HCT116 (cell line): Measurements from ENCODE around the gene TMEM258. TPM values are rescaled to one million over a fixed set of nuclear protein-coding genes. Genes with fewer than 3 reads are reported as not detected.

Source experiments
- ATAC-seq: fragments of 200-7000 bp; cut with Tn5 transposase; 2 replicates; pipeline ENCODE4 v1.9.1; 2020; ENCODE audit warnings: mild to moderate bottlenecking, moderate library complexity
- BruUV-seq: library from RNA; stranded (reverse); fragments of 400-500 nt; replicated peaks from 2 replicates; lab custom pipeline; 2021; lab: Mats Ljungman, UMichigan
- CTCF ChIA-PET: fragments of 300-600 bp; sonication (Branson Sonifier 250); formaldehyde crosslinking; loops from one replicate; lab custom pipeline; 2021; ENCODE audit warnings: antibody characterized with exemption; lab: Charles Lee
- POLR2A ChIA-PET: fragments of 300-600, 350-600 bp; sonication (Branson Sonifier 250); formaldehyde crosslinking; loops from one replicate; lab custom pipeline; 2021; ENCODE audit warnings: antibody characterized with exemption; lab: Charles Lee
- RAD21 ChIA-PET, 2 experiments: fragments of 300-600 bp; sonication (Branson Sonifier 250); formaldehyde crosslinking; loops; one replicate each; lab custom pipeline; 2023; ENCODE audit warnings: low total read pairs in 2 of 2; ENCODE audit not compliant: uncharacterized antibody in 2 of 2, unreplicated experiment in 2 of 2, low non-redundant PET in 1 of 2; lab: Charles Lee
- DNase-seq: peaks from one replicate; pipeline ENCODE4 v3.0.0-alpha.2; 2010; ENCODE audit warnings: low read depth, low spot score
- H2AFZ ChIP-seq: fragments of 200-600 bp; shearing (Covaris generic), sonication (generic); 2 replicates; pipeline ENCODE4 v1.6.1; 2017; ENCODE audit warnings: low read depth, mixed run types, mixed read lengths, antibody characterized with exemption, low read length; ENCODE audit not compliant: poor library complexity, severe bottlenecking
- H3K27ac ChIP-seq: 2 replicates; pipeline ENCODE4 v1.5.1; 2012; ENCODE audit warnings: low read depth, low read length
- H3K27me3 ChIP-seq: fragments of 200-600 bp; sonication (generic); 2 replicates; pipeline ENCODE4 v1.6.1; 2016; ENCODE audit warnings: mixed run types, low read length, mixed read lengths; ENCODE audit not compliant: insufficient read depth
- H3K36me3 ChIP-seq, 2 experiments: fragments of 200-500 bp in 1 of 2; fragments of 200-600 bp in 1 of 2; sonication (Bioruptor generic) in 1 of 2; sonication (generic) in 1 of 2; 2 replicates each; pipeline versions ENCODE4 v1.5.1 to v1.6.1; 2014 to 2016; ENCODE audit warnings: low read length in 2 of 2, inconsistent platforms in 1 of 2, mixed read lengths in 1 of 2, mixed run types in 1 of 2; ENCODE audit not compliant: insufficient read depth in 2 of 2, control insufficient read depth in 1 of 2
- H3K4me1 ChIP-seq, 2 experiments: fragments of 200-600 bp in 1 of 2; sonication (generic) in 1 of 2; 2 replicates each; pipeline versions ENCODE4 v1.5.1 to v1.6.1; 2012 to 2017; ENCODE audit warnings: low read length in 2 of 2, inconsistent platforms in 1 of 2, mild to moderate bottlenecking in 1 of 2, mixed read lengths in 1 of 2, mixed run types in 1 of 2, moderate library complexity in 1 of 2; ENCODE audit not compliant: insufficient read depth in 2 of 2, control insufficient read depth in 1 of 2
- H3K4me2 ChIP-seq: fragments of 200-600 bp; sonication (generic); 2 replicates; pipeline ENCODE4 v1.6.1; 2017; ENCODE audit warnings: mixed run types, low read length, mixed read lengths
- H3K4me3 ChIP-seq, 2 experiments: fragments of 200-600 bp in 1 of 2; sonication (generic) in 1 of 2; replicated peaks in 1 of 2; 2 replicates each; pipeline ENCODE4 v1.5.1; 2011 to 2016; ENCODE audit warnings: low read length in 2 of 2, control low read depth in 1 of 2, low read depth in 1 of 2, mild to moderate bottlenecking in 1 of 2, mixed read lengths in 1 of 2, mixed run types in 1 of 2
- H3K79me2 ChIP-seq: fragments of 200-600 bp; sonication (generic); 2 replicates; pipeline ENCODE4 v1.6.1; 2017; ENCODE audit warnings: mild to moderate bottlenecking, mixed run types, low read length, moderate library complexity, mixed read lengths; ENCODE audit not compliant: insufficient read depth
- H3K9ac ChIP-seq: fragments of 200-600 bp; sonication (generic); 2 replicates; pipeline ENCODE4 v1.6.1; 2016; ENCODE audit warnings: low read length, mixed read lengths
- H3K9me2 ChIP-seq: fragments of 200-600 bp; sonication (generic), shearing (Covaris generic); 2 replicates; pipeline ENCODE4 v1.6.1; 2017; ENCODE audit warnings: mixed run types, mild to moderate bottlenecking, moderate library complexity; ENCODE audit not compliant: insufficient read depth
- H3K9me3 ChIP-seq, 2 experiments: fragments of 200-500 bp in 1 of 2; fragments of 200-600 bp in 1 of 2; sonication (Bioruptor generic) in 1 of 2; sonication (generic) in 1 of 2; 2 replicates each; pipeline ENCODE4 v1.6.1; 2014 to 2017; ENCODE audit warnings: low read length in 2 of 2, mixed read lengths in 2 of 2, inconsistent platforms in 1 of 2, low read depth in 1 of 2, mild to moderate bottlenecking in 1 of 2, mixed run types in 1 of 2, moderate library complexity in 1 of 2; ENCODE audit not compliant: control insufficient read depth in 1 of 2, insufficient read depth in 1 of 2
- H4K20me1 ChIP-seq: fragments of 200-600 bp; sonication (generic), shearing (Covaris generic); 2 replicates; pipeline ENCODE4 v1.6.1; 2017; ENCODE audit warnings: mixed run types, mild to moderate bottlenecking, moderate library complexity; ENCODE audit not compliant: insufficient read depth
- CEBPB ChIP-seq: IDR thresholded peaks from 2 replicates; pipeline ENCODE4 v1.6.1; 2012; ENCODE audit warnings: low read depth
- EGR1 ChIP-seq: IDR thresholded peaks from 2 replicates; pipeline ENCODE4 v1.6.1; 2012; ENCODE audit warnings: low read depth
- ELF1 ChIP-seq: IDR thresholded peaks from 2 replicates; pipeline ENCODE4 v1.6.1; 2012; ENCODE audit warnings: low read depth, borderline replicate concordance
- EZH2 ChIP-seq: fragments of 200-600 bp; sonication (generic); IDR thresholded peaks from 2 replicates; pipeline ENCODE4 v1.6.1; 2017; ENCODE audit warnings: antibody characterized with exemption, mixed run types
- EZH2phosphoT487 ChIP-seq: fragments of 200-600 bp; IDR thresholded peaks from 2 replicates; pipeline ENCODE4 v1.6.1; 2018; ENCODE audit warnings: antibody characterized with exemption, borderline replicate concordance
- FOSL1 ChIP-seq: IDR thresholded peaks from 2 replicates; pipeline ENCODE4 v1.6.1; 2012; ENCODE audit warnings: low read depth
- JUND ChIP-seq: IDR thresholded peaks from 2 replicates; pipeline ENCODE4 v1.6.1; 2012
- MAX ChIP-seq: IDR thresholded peaks from 2 replicates; pipeline ENCODE4 v1.6.1; 2012
- POLR2A ChIP-seq: IDR thresholded peaks from 2 replicates; pipeline ENCODE4 v1.7.0; 2011; ENCODE audit warnings: borderline replicate concordance; ENCODE audit not compliant: insufficient read depth, insufficient read length; ENCODE audit errors: extremely low read depth
- POLR2AphosphoS5 ChIP-seq: IDR thresholded peaks from 2 replicates; pipeline ENCODE4 v1.6.1; 2011; ENCODE audit warnings: mild to moderate bottlenecking, low read depth, low read length, moderate library complexity
- RAD21 ChIP-seq: IDR thresholded peaks from 2 replicates; pipeline ENCODE4 v1.6.1; 2012; ENCODE audit warnings: low read depth, mild to moderate bottlenecking
- REST ChIP-seq: IDR thresholded peaks from 2 replicates; pipeline ENCODE4 v1.6.1; 2012; ENCODE audit warnings: low read depth
- SP1 ChIP-seq: IDR thresholded peaks from 2 replicates; pipeline ENCODE4 v1.6.1; 2012; ENCODE audit warnings: low read depth
- SRF ChIP-seq: IDR thresholded peaks from 2 replicates; pipeline ENCODE4 v1.6.1; 2012; ENCODE audit warnings: low read depth
- TCF7L2 ChIP-seq: IDR thresholded peaks from 2 replicates; pipeline ENCODE4 v1.7.0; 2011; ENCODE audit warnings: borderline replicate concordance, inconsistent platforms; ENCODE audit not compliant: insufficient read depth, insufficient read length; ENCODE audit errors: extremely low read depth
- YY1 ChIP-seq: IDR thresholded peaks from 2 replicates; pipeline ENCODE4 v1.6.1; 2011; ENCODE audit warnings: low read length, low read depth, moderate library complexity, mild to moderate bottlenecking; ENCODE audit not compliant: insufficient replicate concordance; ENCODE audit errors: extremely low read depth
- ZBTB33 ChIP-seq: IDR thresholded peaks from 2 replicates; pipeline ENCODE4 v1.6.1; 2011; ENCODE audit warnings: mild to moderate bottlenecking, low read length, moderate library complexity; ENCODE audit not compliant: insufficient replicate concordance; ENCODE audit errors: extremely low read depth
- ZNF274 ChIP-seq: fragments of 200-500 bp; sonication (Bioruptor generic); IDR thresholded peaks from 2 replicates; pipeline ENCODE4 v1.6.1; 2014; ENCODE audit warnings: mild to moderate bottlenecking, low read depth, low read length, inconsistent platforms
- intact Hi-C: fragments of 100-400 bp; cut with micrococcal nuclease; formaldehyde crosslinking; loops from 2 replicates; pipeline ENCODE4 v1.10.0; 2022
- total RNA-seq: library from RNA; stranded (reverse); gene quantifications from one replicate; pipeline ENCODE4 v1.2.1, GENCODE V29; 2021; ENCODE audit not compliant: unreplicated experiment

The TMEM258 gene
- total RNA-seq, 1 experiment from 2014 or later = 160 TPM

- H2AFZ ChIP-seq = no peak overlapping the region
- BruUV-seq = no TSS peak
- H3K27ac ChIP-seq = no peak overlapping the region
- no peak overlapping the region for H3K4me2 ChIP-seq
- H3K4me3 ChIP-seq = no peak overlapping the region
- no peak for ATAC-seq
- H3K36me3 ChIP-seq = no peaks in the 10 kb centered on the region
- H3K27me3 ChIP-seq = no peaks in the 10 kb centered on the region
- H3K79me2 ChIP-seq = peaks cover 13% of the 10 kb centered on the region; the same call in 1 of the 2 replicates
- no peaks in the 10 kb centered on the region for H3K9me3 ChIP-seq
- intact Hi-C loops = no loop called here
- no peaks in the 10 kb centered on the region for H3K9me2 ChIP-seq
- TF ChIP-seq EZH2phosphoT487 = no peak
- TF ChIP-seq RAD21 = no peak
- TF ChIP-seq POLR2A = no peak
- no peak for TF ChIP-seq EZH2
- no peak for TF ChIP-seq SRF
- no peak for TF ChIP-seq TCF7L2
- TF ChIP-seq POLR2AphosphoS5 = no peak
- TF ChIP-seq ELF1 = no peak
- no peak for TF ChIP-seq ZBTB33
- TF ChIP-seq MAX = no peak
- TF ChIP-seq REST = no peak
- no peak for TF ChIP-seq YY1
- TF ChIP-seq EGR1 = no peak
- no peak for TF ChIP-seq JUND
- no peak for TF ChIP-seq CEBPB
- TF ChIP-seq FOSL1 = no peak
- TF ChIP-seq SP1 = no peak
- TF ChIP-seq ZNF274 = no peak
- RAD21 ChIA-PET = no interaction called here
- peaks cover 11 to 36% of the 10 kb centered on the region in 2 experiments for H3K4me1 ChIP-seq
- POLR2A ChIA-PET = no interaction called here
- no peaks in the 10 kb centered on the region for H4K20me1 ChIP-seq
- CTCF ChIA-PET = no interaction called here
- DNase-seq = no peak
- H3K9ac ChIP-seq = no peak overlapping the region
Observed at GRCh38 chr11:61764606-61765260, 27.7 kb downstream of the TMEM258 start.
